AG09309 (cell line): ENCODE measurements around the gene RAB34.

Experiments
- DNase-seq: peaks from one replicate; pipeline ENCODE4 v3.0.0-alpha.2; 2010; ENCODE audit warnings: low read depth
- H3K4me3 ChIP-seq: 2 replicates; pipeline ENCODE4 v1.5.1; 2011; ENCODE audit warnings: mild to moderate bottlenecking, low read depth, low read length, moderate library complexity; ENCODE audit not compliant: control insufficient read depth
- CTCF ChIP-seq: IDR thresholded peaks from 2 replicates; pipeline ENCODE4 v1.5.1; 2011; ENCODE audit warnings: mild to moderate bottlenecking, low read depth, low read length, inconsistent platforms; ENCODE audit not compliant: insufficient read depth, control insufficient read depth; ENCODE audit errors: missing control alignments

Gene RAB34

GRCh38 chr17:28675490-28675889 lies 42.2 kb downstream of the RAB34 start:
- no peak for DNase-seq
- no peak overlapping the region for H3K4me3 ChIP-seq
- no peak for TF ChIP-seq CTCF

GRCh38 chr17:28669918-28670317 lies 47.8 kb downstream of the RAB34 start:
- H3K4me3 ChIP-seq: no peak overlapping the region
- DNase-seq: no peak
- TF ChIP-seq CTCF: no peak

- no peak overlapping the region for H3K4me3 ChIP-seq
- DNase-seq: no peak
- TF ChIP-seq CTCF: no peak
Observed at GRCh38 chr17:28667870-28668269, 49.8 kb downstream of the RAB34 start.

GRCh38 chr17:28665994-28666393 lies 51.7 kb downstream of the RAB34 start:
- no peak overlapping the region for H3K4me3 ChIP-seq
- no peak for TF ChIP-seq CTCF
- DNase-seq: no peak
